Calu3 (cell line): ENCODE results near the gene LDLRAD4. TPM values are rescaled to one million over a fixed set of nuclear protein-coding genes. Genes with fewer than 3 reads are reported as not detected.

ENCODE experiments used
- BruUV-seq: library from RNA; stranded (reverse); fragments of 400-500 nt; replicated peaks from 2 replicates; lab custom pipeline; 2021; lab: Mats Ljungman, UMichigan
- CTCF ChIA-PET: fragments of 300-600 bp; sonication (Branson Sonifier 250); formaldehyde crosslinking; loops from one replicate; lab custom pipeline; 2022; ENCODE audit warnings: antibody characterized with exemption; lab: Charles Lee
- DNase-seq: peaks from one replicate; pipeline ENCODE4 v3.0.0; 2022
- H3K27ac Mint-ChIP-seq: one replicate; pipeline ENCODE4 v1.8.0; 2022; ENCODE audit warnings: mixed read lengths; ENCODE audit not compliant: unreplicated experiment
- H3K27me3 Mint-ChIP-seq: one replicate; pipeline ENCODE4 v1.8.0; 2022; ENCODE audit warnings: mixed read lengths; ENCODE audit not compliant: unreplicated experiment
- H3K36me3 Mint-ChIP-seq: one replicate; pipeline ENCODE4 v1.8.0; 2022; ENCODE audit warnings: mild to moderate bottlenecking, moderate library complexity, mixed read lengths; ENCODE audit not compliant: insufficient read depth, unreplicated experiment
- H3K4me1 Mint-ChIP-seq: one replicate; pipeline ENCODE4 v1.8.0; 2022; ENCODE audit warnings: mild to moderate bottlenecking, low read depth, mixed read lengths; ENCODE audit not compliant: unreplicated experiment
- H3K4me3 Mint-ChIP-seq: one replicate; pipeline ENCODE4 v1.8.0; 2022; ENCODE audit warnings: mild to moderate bottlenecking, low read depth, moderate library complexity, mixed read lengths; ENCODE audit not compliant: unreplicated experiment
- H3K9me3 Mint-ChIP-seq: one replicate; pipeline ENCODE4 v1.8.0; 2022; ENCODE audit warnings: low read depth, mixed read lengths; ENCODE audit not compliant: unreplicated experiment
- intact Hi-C: fragments of 100-400 bp; cut with micrococcal nuclease; formaldehyde crosslinking; loops from one replicate; pipeline ENCODE4 v1.10.0; 2022; ENCODE audit not compliant: unreplicated experiment
- total RNA-seq: library from RNA; stranded (reverse); gene quantifications from 2 replicates; pipeline ENCODE4 v1.2.3, GENCODE V29; 2022
- TF ChIP-seq, protein P1 (sequence below): fragments of 200-600 bp; IDR thresholded peaks from one replicate; pipeline ENCODE4 v1.8.0; 2022; ENCODE audit warnings: antibody characterized with exemption; ENCODE audit not compliant: unreplicated experiment

Gene LDLRAD4
- total RNA-seq, 1 experiment from 2014 or later, result 0.50 TPM

GRCh38 chr18:13262839-13263691 lies 44.5 kb downstream of the LDLRAD4 start:
- Mint-ChIP-seq H3K27me3 (peaks cover 70% of the 10 kb centered on the region), H3K4me3 (no peak overlapping the region), H3K36me3 (no peaks in the 10 kb centered on the region), H3K27ac (no peak overlapping the region), H3K9me3 (no peaks in the 10 kb centered on the region), H3K4me1 (peaks cover 12% of the 10 kb centered on the region)
- no TSS peak for BruUV-seq
- intact Hi-C loops, result no loop called here
- no peak for DNase-seq
- CTCF ChIA-PET, result interaction anchor here (0.7 kb wide), 2 partner anchors 35 to 132 kb away, joined by 3 to 5 read pairs; no protein-coding TSS in a partner anchor
- TF ChIP-seq, protein P1, sequence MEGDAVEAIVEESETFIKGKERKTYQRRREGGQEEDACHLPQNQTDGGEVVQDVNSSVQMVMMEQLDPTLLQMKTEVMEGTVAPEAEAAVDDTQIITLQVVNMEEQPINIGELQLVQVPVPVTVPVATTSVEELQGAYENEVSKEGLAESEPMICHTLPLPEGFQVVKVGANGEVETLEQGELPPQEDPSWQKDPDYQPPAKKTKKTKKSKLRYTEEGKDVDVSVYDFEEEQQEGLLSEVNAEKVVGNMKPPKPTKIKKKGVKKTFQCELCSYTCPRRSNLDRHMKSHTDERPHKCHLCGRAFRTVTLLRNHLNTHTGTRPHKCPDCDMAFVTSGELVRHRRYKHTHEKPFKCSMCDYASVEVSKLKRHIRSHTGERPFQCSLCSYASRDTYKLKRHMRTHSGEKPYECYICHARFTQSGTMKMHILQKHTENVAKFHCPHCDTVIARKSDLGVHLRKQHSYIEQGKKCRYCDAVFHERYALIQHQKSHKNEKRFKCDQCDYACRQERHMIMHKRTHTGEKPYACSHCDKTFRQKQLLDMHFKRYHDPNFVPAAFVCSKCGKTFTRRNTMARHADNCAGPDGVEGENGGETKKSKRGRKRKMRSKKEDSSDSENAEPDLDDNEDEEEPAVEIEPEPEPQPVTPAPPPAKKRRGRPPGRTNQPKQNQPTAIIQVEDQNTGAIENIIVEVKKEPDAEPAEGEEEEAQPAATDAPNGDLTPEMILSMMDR, result no peak

- Mint-ChIP-seq H3K4me1 (peaks cover 17% of the 10 kb centered on the region), H3K27me3 (peaks cover 70% of the 10 kb centered on the region), H3K4me3 (no peak overlapping the region), H3K9me3 (no peaks in the 10 kb centered on the region), H3K36me3 (no peaks in the 10 kb centered on the region), H3K27ac (no peak overlapping the region)
- TF ChIP-seq, protein P1, result no peak
- CTCF ChIA-PET, result interaction anchor here (0.5 to 0.7 kb wide), 3 partner anchors 8 to 194 kb away, joined by 3 to 5 read pairs (median 3); no protein-coding TSS in a partner anchor
- BruUV-seq, result no TSS peak
- intact Hi-C loops, result no loop called here
- DNase-seq, result no peak
These were observed 45.8 kb downstream of the LDLRAD4 start for GRCh38 chr18:13264091-13265007.

DNA sequence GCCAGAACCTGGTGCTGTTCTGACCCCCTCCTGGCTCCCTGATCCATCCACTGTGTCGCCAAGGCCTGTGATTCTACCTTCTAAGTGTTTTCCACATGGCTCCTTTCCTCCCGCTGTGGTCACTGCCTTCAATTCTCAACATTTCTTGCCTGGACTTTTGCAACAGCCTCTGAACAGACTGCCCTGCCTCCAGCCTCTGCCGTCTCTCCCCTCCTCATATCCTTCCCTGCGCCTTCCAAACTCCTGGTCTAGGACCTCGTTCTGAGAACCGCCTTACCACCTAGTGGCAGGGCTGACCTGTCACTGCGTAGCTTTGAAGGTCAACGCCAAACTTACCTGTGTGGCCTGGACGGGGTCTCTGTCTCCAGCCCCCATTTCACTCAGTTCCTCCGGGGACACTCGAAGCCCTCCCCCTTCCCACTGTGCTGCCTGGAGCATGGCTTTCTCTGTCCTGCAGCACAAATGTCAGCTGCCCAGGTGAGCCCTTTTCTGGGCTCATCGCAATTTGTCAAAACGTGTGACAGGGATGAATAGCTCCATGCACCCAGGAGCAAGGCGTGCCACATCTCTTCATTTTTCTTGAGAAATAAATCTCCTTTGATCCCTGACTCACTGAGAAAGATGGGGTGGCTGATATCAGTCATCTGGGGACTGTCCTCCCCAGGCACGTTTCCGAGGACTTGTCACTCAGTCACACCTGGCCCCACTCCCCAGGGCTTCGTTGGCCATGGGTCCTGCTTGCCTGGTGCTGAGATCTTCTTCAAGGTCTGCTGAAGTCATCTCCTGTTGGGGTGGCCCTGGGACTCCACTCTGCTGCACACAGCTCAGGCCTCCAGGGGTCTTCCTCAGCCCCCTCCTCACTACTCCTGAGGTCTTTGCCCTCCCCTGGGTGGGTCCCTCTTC lies 46.7 kb downstream of the LDLRAD4 start:
- peaks cover 70% of the 10 kb centered on the region for H3K27me3 Mint-ChIP-seq
- no peaks in the 10 kb centered on the region for H3K9me3 Mint-ChIP-seq
- H3K36me3 Mint-ChIP-seq, result no peaks in the 10 kb centered on the region
- CTCF ChIA-PET, result interaction anchor here (0.6 to 1.0 kb wide), 2 partner anchors 14 to 195 kb away, joined by 3 to 5 read pairs; no protein-coding TSS in a partner anchor
- TF ChIP-seq, protein P1, result no peak
- no peak for DNase-seq
- H3K27ac Mint-ChIP-seq, result no peak overlapping the region
- H3K4me3 Mint-ChIP-seq, result no peak overlapping the region
- no TSS peak for BruUV-seq
- intact Hi-C loops, result no loop called here
- H3K4me1 Mint-ChIP-seq, result peaks cover 15% of the 10 kb centered on the region
